Gastrocnemius medialis (tissue), 4 donors: ENCODE data around the gene NPAS4.

ENCODE experiments used
- CTCF ChIP-seq, 5 experiments: fragments of 450-650 bp in 3 of 5; fragments of 200-600 bp in 2 of 5; sonication (generic) in 2 of 5; IDR thresholded peaks in 4 of 5; conservative IDR thresholded peaks in 1 of 5; 1 replicate in 4 of 5; 2 replicates in 1 of 5; pipeline ENCODE4 v1.5.1; 2016 to 2019; ENCODE audit warnings: antibody characterized with exemption in 5 of 5, mild to moderate bottlenecking in 3 of 5, moderate library complexity in 3 of 5
- POLR2A ChIP-seq, 2 donors: fragments of 450-650 bp; IDR thresholded peaks; one replicate each; pipeline ENCODE4 v1.6.1; 2017; ENCODE audit warnings: antibody characterized with exemption in 2 of 2, mild to moderate bottlenecking in 2 of 2, moderate library complexity in 2 of 2

- TF ChIP-seq CTCF (IDR thresholded peaks at IDR 0.05 in 4 of 5, conservative IDR thresholded peaks at IDR 0.05 in 1 of 5) = peak; percentile 29 to 53 (median 51)
- TF ChIP-seq POLR2A (IDR thresholded peaks at IDR 0.05) = no peak
These were observed 2.5 kb upstream of the NPAS4 start for GRCh38 chr11:66418168-66418985.
